Effector memory CD8-positive, alpha-beta T cell (primary cell): ENCODE data around the gene PIP4K2C.
A peak's percentile ranks its signal among the peaks of the same experiment; 100 is the strongest.
"Not testable (repeated sequence)": the region's sequence is repeated elsewhere in the genome, so short reads cannot be mapped to it uniquely, and the experiment has no call there.

ENCODE experiments used
- ATAC-seq: fragments of 150-1000 bp; cut with Tn5 transposase; replicated peaks from 2 replicates; pipeline ENCODE4 v1.10.0; 2021; ENCODE audit warnings: mild to moderate bottlenecking, moderate library complexity
- DNase-seq, 3 experiments: peaks; one replicate each; pipeline ENCODE4 v3.0.0; 2021
- H3K27ac Mint-ChIP-seq, 2 donors: one replicate each; pipeline ENCODE4 v1.8.0; 2022; ENCODE audit warnings: mild to moderate bottlenecking in 2 of 2, mixed read lengths in 2 of 2, moderate library complexity in 2 of 2
- H3K27me3 Mint-ChIP-seq, 2 donors: one replicate each; pipeline ENCODE4 v1.8.0; 2022; ENCODE audit warnings: mixed read lengths in 2 of 2
- H3K36me3 Mint-ChIP-seq: one replicate; pipeline ENCODE4 v1.8.0; 2022; ENCODE audit warnings: mild to moderate bottlenecking, moderate library complexity, mixed read lengths; ENCODE audit not compliant: insufficient read depth
- H3K4me1 Mint-ChIP-seq, 2 donors: one replicate each; pipeline ENCODE4 v1.8.0; 2022; ENCODE audit warnings: low read depth in 2 of 2, mixed read lengths in 2 of 2
- H3K4me3 Mint-ChIP-seq, 2 donors: one replicate each; pipeline ENCODE4 v1.8.0; 2022; ENCODE audit warnings: mild to moderate bottlenecking in 2 of 2, mixed read lengths in 2 of 2, moderate library complexity in 2 of 2
- H3K9me3 Mint-ChIP-seq, 2 donors: one replicate each; pipeline ENCODE4 v1.8.0; 2022; ENCODE audit warnings: mixed read lengths in 2 of 2

PIP4K2C gene

DNA sequence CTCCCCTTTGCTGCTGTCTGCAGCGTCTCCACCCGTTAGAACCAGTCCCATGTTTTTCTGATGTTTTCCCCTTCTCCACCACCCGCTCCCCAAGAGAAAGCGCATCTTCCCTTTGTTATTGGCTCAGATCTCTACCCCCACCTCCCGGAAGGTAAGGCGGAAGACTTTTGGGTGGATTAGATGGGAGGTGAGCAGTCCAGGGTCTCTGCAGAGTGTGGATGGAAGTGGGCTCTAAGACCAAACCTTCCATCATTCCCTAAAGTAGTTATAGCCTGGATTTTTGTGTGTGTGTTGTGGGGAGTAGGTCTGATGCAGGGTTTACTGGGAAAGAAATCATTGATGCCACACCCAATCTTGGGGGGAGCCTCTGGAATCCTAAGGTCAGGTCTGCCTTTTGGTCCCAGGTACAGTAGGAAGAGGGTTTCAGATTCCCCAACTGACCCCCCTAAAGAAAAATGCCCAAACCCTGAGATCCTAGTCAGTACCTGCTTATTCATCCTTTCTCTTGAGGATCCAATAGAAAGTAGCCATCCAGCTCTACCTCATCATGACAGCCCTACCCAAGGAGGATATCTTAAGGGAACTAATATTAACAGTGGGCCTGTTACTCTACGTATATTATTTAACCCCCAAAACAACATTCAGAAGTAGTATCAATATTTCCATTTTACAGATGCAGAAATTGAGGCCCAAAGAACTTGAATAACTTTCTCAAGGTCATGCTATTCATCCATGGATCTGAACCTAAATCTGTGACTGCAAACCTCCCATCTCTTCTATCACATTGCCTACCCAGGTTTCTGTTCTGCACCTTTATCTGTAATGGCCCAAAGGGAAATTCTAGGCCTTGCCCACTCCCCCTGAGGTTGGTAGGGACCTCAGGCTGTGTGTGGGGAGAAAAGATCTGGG lies 40.1 kb upstream of the PIP4K2C start:
- ATAC-seq (no peak), DNase-seq (no peak)
- no peaks in the 10 kb centered on the region for H3K9me3 Mint-ChIP-seq
- H3K4me1 Mint-ChIP-seq, result peaks cover 26 to 34% of the 10 kb centered on the region in 2 donors
- peak overlapping the region; percentile 66 to 81 for H3K4me3 Mint-ChIP-seq
- H3K27ac Mint-ChIP-seq, result peak overlapping the region; percentile 0 to 12
- peaks cover 17% of the 10 kb centered on the region for H3K36me3 Mint-ChIP-seq
- H3K27me3 Mint-ChIP-seq, result peaks cover 8 to 15% of the 10 kb centered on the region in 2 donors

DNA sequence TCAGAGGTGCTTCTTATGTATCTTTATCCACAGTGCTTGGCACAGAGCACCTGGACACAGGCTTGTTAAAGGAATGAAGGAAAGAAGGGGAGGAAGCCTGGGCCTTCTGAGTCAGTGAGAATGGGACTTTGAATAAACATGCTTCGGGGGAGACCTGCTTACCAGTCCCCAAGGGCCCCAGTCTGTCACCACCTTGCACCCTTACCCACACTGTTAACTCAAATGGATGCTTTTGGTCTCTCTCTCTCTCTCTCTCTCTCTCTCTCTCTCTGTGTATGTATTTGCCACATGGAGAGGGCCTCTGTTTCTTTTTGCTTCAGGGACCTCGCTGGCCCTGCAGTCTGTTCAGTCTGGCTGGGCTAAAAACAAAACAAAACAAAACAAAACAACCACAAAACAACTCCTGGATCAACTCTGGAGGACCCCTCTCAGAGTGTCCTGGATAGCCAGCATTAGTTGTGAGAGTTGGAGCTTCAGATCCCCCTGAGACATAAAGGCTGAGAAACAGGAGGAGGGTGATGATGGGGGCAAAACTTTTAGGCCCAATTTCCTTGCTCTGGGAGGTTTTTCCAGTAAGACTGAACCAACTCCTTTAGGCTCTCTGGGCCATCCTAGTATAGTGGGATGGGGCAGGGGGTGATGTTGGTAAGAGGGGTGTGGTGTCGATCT lies 39.2 kb upstream of the PIP4K2C start:
- no peak for ATAC-seq

DNA sequence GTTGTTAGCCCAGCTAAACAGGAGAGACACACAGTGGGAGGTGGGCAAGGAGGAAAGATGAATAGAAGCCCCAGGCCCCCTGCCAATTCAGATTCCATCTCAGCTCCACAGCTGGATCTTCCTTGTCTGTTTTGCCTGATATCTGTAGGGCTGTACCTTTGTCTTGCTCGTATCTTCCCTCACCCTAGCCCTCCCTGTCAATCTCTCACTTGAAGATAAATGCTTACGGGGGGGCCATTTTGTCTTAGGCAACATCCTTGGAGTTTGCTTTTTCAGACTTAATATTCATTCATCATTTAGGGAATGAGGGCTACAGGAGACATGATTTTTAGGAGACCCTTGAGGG lies 38.7 kb upstream of the PIP4K2C start:
- ATAC-seq (no peak), DNase-seq (no peak)
- Mint-ChIP-seq H3K4me3 (no peak overlapping the region), H3K36me3 (peaks cover 6% of the 10 kb centered on the region), H3K27me3 (peaks cover 8 to 15% of the 10 kb centered on the region in 2 donors), H3K27ac (no peak overlapping the region), H3K9me3 (no peaks in the 10 kb centered on the region), H3K4me1 (peaks cover 16 to 22% of the 10 kb centered on the region in 2 donors)

More for the DNA sequence above, 39.2 kb upstream of the PIP4K2C start:
- DNase-seq, result no peak
- H3K9me3 Mint-ChIP-seq, result no peaks in the 10 kb centered on the region
- H3K4me3 Mint-ChIP-seq, result peak overlapping the region in 1 of 2 donors; percentile 81
- H3K36me3 Mint-ChIP-seq, result peaks cover 9% of the 10 kb centered on the region
- peaks cover 8 to 15% of the 10 kb centered on the region in 2 donors for H3K27me3 Mint-ChIP-seq
- H3K4me1 Mint-ChIP-seq, result peaks cover 19 to 27% of the 10 kb centered on the region in 2 donors
- peak overlapping the region in 1 of 2 donors; percentile 12 for H3K27ac Mint-ChIP-seq

DNA sequence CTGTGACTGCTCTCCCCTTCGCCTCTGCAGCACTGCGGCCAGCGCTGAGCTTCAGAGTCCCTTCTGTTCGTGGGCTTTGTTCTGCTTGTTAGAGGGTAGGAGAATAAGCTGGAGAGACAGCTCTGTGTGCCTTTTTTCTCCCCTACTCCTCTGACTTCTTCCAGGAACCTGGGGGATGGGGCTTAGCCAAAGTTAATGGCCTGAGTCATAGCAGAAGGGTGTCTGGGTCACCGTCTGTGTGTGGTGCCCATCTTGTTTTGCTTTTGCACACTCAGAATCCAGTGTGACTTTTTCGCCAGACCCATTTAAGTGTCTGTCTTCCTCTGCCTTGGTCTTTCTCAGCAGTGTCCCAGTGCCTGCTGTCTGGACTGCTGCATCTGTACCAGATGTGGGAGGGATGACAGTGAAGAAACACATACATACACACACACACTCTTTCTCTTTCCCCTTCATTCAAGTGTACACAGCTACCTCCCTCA lies 38.1 kb upstream of the PIP4K2C start:
- Mint-ChIP-seq H3K36me3 (peaks cover 4% of the 10 kb centered on the region), H3K4me1 (peaks cover 13 to 16% of the 10 kb centered on the region in 2 donors), H3K27ac (no peak overlapping the region), H3K27me3 (peaks cover 8 to 15% of the 10 kb centered on the region in 2 donors), H3K9me3 (no peaks in the 10 kb centered on the region), H3K4me3 (no peak overlapping the region)
- ATAC-seq, result no peak
- no peak for DNase-seq

DNA sequence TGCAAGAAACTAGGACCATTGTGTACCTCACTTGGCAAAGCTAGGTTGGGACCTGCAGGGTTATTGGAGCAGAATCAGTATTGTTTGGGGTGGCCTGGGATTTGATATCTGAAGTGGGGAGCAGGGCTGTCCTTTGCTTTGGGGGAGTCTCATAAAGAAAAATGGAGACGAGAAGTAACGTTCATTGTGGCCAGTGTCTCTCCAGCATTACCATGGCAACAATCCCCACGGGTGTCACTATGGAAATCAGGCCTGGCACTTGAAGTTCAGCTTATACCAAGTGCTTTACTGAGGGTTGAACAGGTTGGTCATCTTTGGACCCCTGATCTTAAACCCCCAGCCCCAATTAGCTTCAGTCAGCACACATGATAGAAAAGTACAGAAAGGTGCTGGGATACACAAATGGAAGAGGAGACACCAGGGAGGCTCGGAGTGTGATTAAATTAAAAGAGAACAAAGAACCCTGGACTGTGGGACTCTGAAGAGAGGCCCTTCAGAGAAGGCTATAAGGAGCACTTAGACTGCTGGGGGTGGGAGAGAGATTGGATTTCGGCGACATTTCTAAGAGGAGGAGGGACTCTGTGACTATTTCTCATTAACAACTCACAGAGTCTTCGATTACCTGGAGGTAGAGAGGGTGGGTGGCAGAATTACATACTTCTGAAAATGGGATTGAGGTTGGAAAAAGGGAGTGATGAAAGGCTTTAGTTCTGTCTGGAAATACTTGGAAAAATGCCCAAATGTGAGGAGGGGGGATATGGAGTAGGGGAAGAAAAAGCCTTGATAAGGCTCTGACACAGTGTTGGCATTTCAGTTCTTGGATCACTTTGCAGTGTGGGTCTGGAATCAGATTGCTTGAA lies 37.4 kb upstream of the PIP4K2C start:
- ATAC-seq (no peak), DNase-seq (no peak)
- Mint-ChIP-seq H3K27me3 (peaks cover 8 to 14% of the 10 kb centered on the region in 2 donors), H3K27ac (no peak overlapping the region), H3K4me1 (peaks cover 12 to 16% of the 10 kb centered on the region in 2 donors), H3K9me3 (no peaks in the 10 kb centered on the region), H3K36me3 (peaks cover 4% of the 10 kb centered on the region), H3K4me3 (no peak overlapping the region)

DNA sequence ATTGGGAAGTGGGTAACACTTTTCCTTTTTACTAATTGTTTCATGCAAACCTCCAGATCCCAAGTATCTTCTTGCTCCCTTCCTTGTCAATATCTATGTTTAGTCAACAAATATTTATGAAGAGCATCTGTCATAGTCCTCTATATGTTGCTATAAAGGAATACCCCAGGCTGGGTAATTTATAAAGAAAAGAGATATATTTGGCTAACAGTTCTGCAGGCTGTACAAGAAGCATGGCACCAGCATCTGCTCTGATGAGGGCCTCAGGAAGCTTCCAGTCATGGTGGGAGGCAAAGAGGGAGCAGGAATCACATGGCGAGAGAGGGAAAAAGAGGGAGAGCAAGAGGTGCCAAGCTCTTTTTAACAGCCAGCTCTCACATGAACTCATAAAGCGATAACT lies 36.5 kb upstream of the PIP4K2C start:
- Mint-ChIP-seq H3K4me3 (no peak overlapping the region), H3K27me3 (peaks cover 8% of the 10 kb centered on the region in 2 donors), H3K27ac (no peak overlapping the region), H3K36me3 (peaks cover 4% of the 10 kb centered on the region), H3K4me1 (peaks cover 9 to 11% of the 10 kb centered on the region in 2 donors), H3K9me3 (no peaks in the 10 kb centered on the region)
- ATAC-seq (no peak), DNase-seq (no peak)

DNA sequence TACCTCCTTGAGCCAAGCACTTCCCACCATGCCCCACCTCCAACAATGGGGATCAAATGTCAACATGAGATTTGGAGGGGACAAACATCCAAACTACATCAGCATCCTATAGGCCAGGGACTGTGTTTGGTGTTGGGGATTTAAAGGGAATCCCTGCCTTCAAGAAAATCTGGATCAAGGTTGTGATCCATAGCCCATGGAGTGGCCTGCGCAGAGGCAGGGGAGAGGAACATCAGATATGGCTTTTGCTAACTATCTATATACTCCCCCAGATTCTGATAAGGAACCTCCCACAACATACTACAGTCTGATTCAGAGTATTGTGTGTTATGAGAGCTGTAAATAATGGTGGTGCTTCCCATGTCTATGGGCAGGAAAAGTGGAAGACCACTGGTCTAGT lies 36.1 kb upstream of the PIP4K2C start:
- Mint-ChIP-seq H3K4me3 (no peak overlapping the region), H3K27me3 (peaks cover 8% of the 10 kb centered on the region in 2 donors), H3K27ac (no peak overlapping the region), H3K36me3 (peaks cover 4% of the 10 kb centered on the region), H3K4me1 (peaks cover 7 to 8% of the 10 kb centered on the region in 2 donors), H3K9me3 (no peaks in the 10 kb centered on the region)
- ATAC-seq (no peak), DNase-seq (no peak)

DNA sequence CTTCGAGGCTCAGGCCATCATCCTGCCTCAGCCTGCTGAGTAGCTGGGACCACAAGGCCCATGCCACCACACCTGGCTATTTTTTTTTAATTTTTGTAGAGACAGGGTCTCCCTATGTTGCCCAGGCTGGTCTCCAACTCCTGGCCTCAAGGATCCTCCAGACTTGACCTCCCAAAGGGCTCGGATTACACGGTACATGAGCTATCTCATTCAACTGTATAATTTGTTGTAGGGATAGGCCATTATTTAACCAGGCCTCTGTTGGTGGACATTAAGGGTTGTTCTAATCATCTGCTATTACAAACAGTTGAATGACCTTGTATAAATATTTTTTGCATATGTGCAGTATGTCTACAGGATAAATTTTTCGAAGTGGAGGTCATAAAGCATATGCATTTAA lies 32.1 kb upstream of the PIP4K2C start:
- DNase-seq, result no peak
- H3K9me3 Mint-ChIP-seq, result no peaks in the 10 kb centered on the region

DNA sequence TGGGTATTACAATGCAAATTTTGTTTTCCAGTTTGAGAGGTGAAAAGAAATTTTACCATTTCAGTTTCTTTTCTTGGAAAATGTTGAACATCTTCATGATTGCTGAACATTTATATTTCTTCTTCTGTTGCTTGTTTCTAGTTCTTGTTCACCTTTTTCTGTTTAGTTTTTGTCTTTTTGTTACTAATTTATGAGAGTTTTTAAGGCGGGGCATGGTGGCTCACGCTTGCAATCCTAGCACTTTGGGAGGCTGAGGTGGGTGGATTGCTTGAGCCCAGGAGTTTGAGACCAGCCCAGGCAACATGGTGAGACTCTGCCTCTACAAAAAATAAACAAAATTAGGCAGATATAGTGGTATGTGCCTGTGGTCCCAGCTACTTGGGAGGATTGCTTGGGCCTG lies 30.5 kb upstream of the PIP4K2C start:
- no peak for ATAC-seq
- Mint-ChIP-seq H3K36me3 (peaks cover 4% of the 10 kb centered on the region), H3K4me1 (no peaks in the 10 kb centered on the region), H3K27me3 (peaks cover 13 to 24% of the 10 kb centered on the region in 2 donors), H3K27ac (no peak overlapping the region), H3K9me3 (no peaks in the 10 kb centered on the region), H3K4me3 (no peak overlapping the region)
- no peak for DNase-seq

More for the DNA sequence above, 32.1 kb upstream of the PIP4K2C start:
- Mint-ChIP-seq H3K36me3 (peaks cover 4% of the 10 kb centered on the region), H3K27ac (no peak overlapping the region), H3K27me3 (peaks cover 2 to 18% of the 10 kb centered on the region in 2 donors), H3K4me3 (no peak overlapping the region), H3K4me1 (no peaks in the 10 kb centered on the region)
- ATAC-seq, result no peak

DNA sequence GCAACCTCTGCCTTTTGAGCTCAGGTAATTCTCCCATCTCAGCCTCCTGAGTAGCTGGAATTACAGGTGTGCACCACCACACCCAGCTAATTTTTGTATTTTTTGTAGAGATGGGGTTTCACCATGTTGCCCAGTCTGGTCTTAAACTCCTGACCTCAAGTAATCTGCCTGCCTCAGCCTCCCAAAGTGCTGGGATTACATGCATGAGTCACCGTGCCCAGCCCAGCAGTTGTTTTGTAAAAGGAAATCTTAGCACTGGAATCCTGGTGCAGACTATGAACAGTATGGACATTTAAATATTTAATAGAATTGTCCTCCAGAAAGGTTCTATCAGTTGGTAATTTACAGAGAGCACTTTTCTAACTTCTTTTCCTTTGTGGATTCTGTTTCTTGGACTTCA lies 29.9 kb upstream of the PIP4K2C start:
- not testable (repeated sequence) for H3K4me3 Mint-ChIP-seq, H3K9me3 Mint-ChIP-seq, ATAC-seq, H3K36me3 Mint-ChIP-seq, H3K4me1 Mint-ChIP-seq, DNase-seq, H3K27ac Mint-ChIP-seq
- peaks cover 13 to 24% of the 10 kb centered on the region in 2 donors for H3K27me3 Mint-ChIP-seq

DNA sequence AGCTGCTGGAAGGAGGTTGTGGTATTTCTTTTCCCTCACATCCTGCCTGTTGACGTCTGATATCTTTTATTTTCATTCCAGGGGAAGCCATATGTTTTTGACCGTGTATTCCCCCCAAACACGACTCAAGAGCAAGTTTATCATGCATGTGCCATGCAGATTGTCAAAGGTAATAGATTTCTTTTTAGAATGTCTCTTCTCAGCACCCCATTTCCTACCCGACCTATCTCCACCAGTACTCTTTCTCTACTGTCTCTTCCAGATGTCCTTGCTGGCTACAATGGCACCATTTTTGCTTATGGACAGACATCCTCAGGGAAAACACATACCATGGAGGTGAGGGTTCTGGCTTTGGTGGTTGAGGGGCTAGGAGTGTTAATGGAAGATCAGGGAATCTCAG lies 27.6 kb upstream of the PIP4K2C start:
- Mint-ChIP-seq H3K36me3 (no peaks in the 10 kb centered on the region), H3K27me3 (peaks cover 17 to 24% of the 10 kb centered on the region in 2 donors)
- ATAC-seq, result no peak

DNA sequence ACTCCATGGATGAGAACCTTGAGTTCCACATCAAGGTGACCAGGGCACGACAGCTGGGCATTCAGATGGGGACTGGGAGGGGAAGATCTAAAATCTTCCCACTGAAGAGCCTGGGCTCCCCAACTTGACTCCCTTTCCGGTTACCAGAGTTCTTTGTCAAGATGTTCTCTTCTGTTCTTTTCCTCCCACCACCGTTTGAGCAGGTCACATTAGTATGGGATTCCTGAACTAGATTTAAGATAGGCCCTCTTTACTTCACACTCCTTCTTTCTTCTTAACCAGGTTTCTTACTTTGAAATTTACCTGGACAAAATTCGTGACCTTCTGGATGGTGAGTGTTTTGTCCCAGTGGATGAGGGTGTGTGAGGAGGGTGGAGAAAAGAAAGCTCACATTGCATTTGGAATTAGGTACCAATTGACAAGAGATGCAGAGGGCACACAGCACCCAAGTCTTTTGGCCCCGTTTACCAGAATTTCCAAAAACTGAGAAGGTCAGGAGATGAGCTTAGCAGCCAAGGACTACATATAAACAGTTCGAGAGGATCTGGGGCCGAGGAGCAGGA lies 26.7 kb upstream of the PIP4K2C start:
- ATAC-seq (no peak), DNase-seq (no peak)
- no peaks in the 10 kb centered on the region for H3K9me3 Mint-ChIP-seq
- no peak overlapping the region for H3K27ac Mint-ChIP-seq
- no peak overlapping the region for H3K4me3 Mint-ChIP-seq
- peaks cover 26 to 28% of the 10 kb centered on the region in 2 donors for H3K27me3 Mint-ChIP-seq
- H3K4me1 Mint-ChIP-seq, result no peaks in the 10 kb centered on the region
- no peaks in the 10 kb centered on the region for H3K36me3 Mint-ChIP-seq

More for the DNA sequence above, 27.6 kb upstream of the PIP4K2C start:
- Mint-ChIP-seq H3K4me1 (no peaks in the 10 kb centered on the region), H3K9me3 (no peaks in the 10 kb centered on the region), H3K27ac (no peak overlapping the region), H3K4me3 (no peak overlapping the region)
- no peak for DNase-seq

DNA sequence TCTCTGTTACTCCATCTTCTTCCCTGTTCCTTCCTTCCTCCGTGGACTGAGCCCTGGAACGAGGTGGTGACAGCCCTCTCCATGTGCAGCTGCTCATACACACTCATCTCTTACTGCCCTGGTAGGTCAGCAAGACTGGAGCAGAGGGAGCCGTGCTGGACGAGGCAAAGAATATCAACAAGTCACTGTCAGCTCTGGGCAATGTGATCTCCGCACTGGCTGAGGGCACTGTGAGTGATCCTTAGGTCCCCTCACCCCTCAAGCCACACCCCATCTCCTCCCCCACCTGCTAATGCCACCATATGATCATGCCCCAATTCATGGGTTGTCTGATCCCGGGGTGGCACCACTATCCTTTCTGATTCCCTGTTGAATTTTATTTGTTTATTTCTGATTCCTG lies 22.2 kb upstream of the PIP4K2C start:
- Mint-ChIP-seq H3K4me1 (no peaks in the 10 kb centered on the region), H3K27ac (no peak overlapping the region), H3K9me3 (no peaks in the 10 kb centered on the region), H3K36me3 (peaks cover 3% of the 10 kb centered on the region), H3K4me3 (no peak overlapping the region), H3K27me3 (peaks cover 24 to 33% of the 10 kb centered on the region in 2 donors)
- ATAC-seq, result no peak
- no peak for DNase-seq
